ENCODE data around the gene ZNF354C. TPM values are rescaled to one million over a fixed set of nuclear protein-coding genes. Genes with fewer than 3 reads are reported as not detected.

ZNF354C gene
- polyA plus RNA-seq, 1 experiment = 2.0 TPM

DNA sequence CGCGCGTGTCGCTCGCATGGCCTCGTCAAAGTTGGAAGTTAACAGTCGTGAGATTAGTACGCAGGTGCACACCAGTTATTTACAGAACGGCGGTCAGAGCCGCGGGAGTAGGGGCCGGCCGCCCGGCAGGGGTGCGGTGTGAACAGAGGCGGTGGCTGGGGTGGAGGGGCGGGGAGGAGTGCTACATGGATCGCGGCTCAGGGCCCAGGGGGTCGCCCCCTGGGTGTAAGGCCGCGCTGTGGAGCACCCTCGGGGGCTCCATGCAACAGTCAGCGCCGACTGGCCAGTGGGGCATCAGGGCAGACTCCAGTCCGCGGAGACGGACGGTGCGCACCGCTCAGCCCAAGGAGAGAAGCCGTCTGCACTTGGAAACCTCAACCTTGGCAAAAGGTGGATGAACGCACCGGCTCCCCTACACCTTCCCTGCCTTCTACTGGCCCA lies 60.3 kb downstream of the ZNF354C start:
- no peak overlapping the region for H3K4me3 ChIP-seq (ENCODE audit: low read depth, low read length)
- no peaks in the 10 kb centered on the region for H3K27me3 ChIP-seq (ENCODE audit: control insufficient read depth, insufficient read depth, low read length)
- ChIA-PET CTCF (no interaction called here), POLR2A (no interaction called here)
- TF ChIP-seq, protein P1, sequence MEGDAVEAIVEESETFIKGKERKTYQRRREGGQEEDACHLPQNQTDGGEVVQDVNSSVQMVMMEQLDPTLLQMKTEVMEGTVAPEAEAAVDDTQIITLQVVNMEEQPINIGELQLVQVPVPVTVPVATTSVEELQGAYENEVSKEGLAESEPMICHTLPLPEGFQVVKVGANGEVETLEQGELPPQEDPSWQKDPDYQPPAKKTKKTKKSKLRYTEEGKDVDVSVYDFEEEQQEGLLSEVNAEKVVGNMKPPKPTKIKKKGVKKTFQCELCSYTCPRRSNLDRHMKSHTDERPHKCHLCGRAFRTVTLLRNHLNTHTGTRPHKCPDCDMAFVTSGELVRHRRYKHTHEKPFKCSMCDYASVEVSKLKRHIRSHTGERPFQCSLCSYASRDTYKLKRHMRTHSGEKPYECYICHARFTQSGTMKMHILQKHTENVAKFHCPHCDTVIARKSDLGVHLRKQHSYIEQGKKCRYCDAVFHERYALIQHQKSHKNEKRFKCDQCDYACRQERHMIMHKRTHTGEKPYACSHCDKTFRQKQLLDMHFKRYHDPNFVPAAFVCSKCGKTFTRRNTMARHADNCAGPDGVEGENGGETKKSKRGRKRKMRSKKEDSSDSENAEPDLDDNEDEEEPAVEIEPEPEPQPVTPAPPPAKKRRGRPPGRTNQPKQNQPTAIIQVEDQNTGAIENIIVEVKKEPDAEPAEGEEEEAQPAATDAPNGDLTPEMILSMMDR (IDR thresholded peaks at IDR 0.05; ENCODE audit: insufficient read depth, low read depth, low read length) = no peak
- peaks cover 36% of the 10 kb centered on the region for H3K36me3 ChIP-seq (ENCODE audit: control insufficient read depth, insufficient read depth, low read length)
- DNase-seq (ENCODE audit: low read depth) = no peak

GRCh38 chr5:179120951-179121666 lies 60.9 kb downstream of the ZNF354C start:
- CTCF ChIA-PET = no interaction called here
- POLR2A ChIA-PET = no interaction called here
- Histone ChIP-seq H3K4me3 (ENCODE audit: low read depth, low read length) (no peak overlapping the region), H3K36me3 (ENCODE audit: control insufficient read depth, insufficient read depth, low read length) (peaks cover 35% of the 10 kb centered on the region), H3K27me3 (ENCODE audit: control insufficient read depth, insufficient read depth, low read length) (no peaks in the 10 kb centered on the region)
- TF ChIP-seq, protein P1 (IDR thresholded peaks at IDR 0.05; ENCODE audit: insufficient read depth, low read depth, low read length) = no peak
- DNase-seq (ENCODE audit: low read depth) = no peak

- no peak for DNase-seq (ENCODE audit: low read depth)
- POLR2A ChIA-PET = no interaction called here
- TF ChIP-seq, protein P1 (IDR thresholded peaks at IDR 0.05; ENCODE audit: insufficient read depth, low read depth, low read length) = no peak
- Histone ChIP-seq H3K27me3 (ENCODE audit: control insufficient read depth, insufficient read depth, low read length) (no peaks in the 10 kb centered on the region), H3K4me3 (ENCODE audit: low read depth, low read length) (no peak overlapping the region), H3K36me3 (ENCODE audit: control insufficient read depth, insufficient read depth, low read length) (peaks cover 39% of the 10 kb centered on the region)
- CTCF ChIA-PET = no interaction called here
Observed at GRCh38 chr5:179121667-179122111, 61.5 kb downstream of the ZNF354C start.

DNA sequence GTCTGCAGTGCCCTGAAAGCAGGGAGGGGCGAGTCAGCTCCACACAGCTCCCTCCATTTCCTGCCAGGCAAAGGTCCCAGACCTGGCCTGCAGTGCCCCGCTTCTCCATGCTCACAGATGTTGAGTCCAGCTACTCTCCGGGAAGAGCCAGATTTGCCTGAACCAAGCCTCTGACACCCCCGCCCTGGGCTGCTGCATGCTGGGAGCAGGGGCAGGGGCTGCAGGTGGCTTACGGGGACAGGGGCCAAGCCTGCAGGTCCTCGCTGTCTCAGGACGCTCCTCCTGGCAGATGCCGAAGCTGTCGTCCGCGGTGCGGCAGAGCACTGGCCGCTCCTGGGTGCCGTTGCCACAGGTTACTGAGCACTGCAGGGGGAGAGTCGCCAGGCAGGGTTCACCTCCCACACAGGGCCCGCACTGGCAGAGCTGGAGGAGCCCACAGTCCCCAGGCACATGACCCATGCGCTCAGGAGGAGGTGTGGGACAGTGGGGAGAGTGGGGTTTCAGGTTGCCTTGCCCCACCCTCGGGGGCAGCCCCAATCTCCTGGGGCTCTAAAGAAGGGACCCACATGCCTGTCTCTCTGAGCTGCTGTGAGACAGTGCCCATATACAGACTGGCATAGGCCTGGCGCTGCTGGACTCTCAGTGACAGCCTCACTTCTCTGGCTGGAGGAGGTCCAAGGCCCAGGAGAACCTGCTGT lies 62.4 kb downstream of the ZNF354C start:
- peaks cover 44% of the 10 kb centered on the region for H3K36me3 ChIP-seq (ENCODE audit: control insufficient read depth, insufficient read depth, low read length)

GRCh38 chr5:179123109-179123426 lies 62.9 kb downstream of the ZNF354C start:
- Histone ChIP-seq H3K4me3 (ENCODE audit: low read depth, low read length) (no peak overlapping the region), H3K27me3 (ENCODE audit: control insufficient read depth, insufficient read depth, low read length) (no peaks in the 10 kb centered on the region), H3K36me3 (ENCODE audit: control insufficient read depth, insufficient read depth, low read length) (peaks cover 47% of the 10 kb centered on the region)
- DNase-seq (ENCODE audit: low read depth) = no peak
- POLR2A ChIA-PET = no interaction called here
- CTCF ChIA-PET = interaction anchor here (0.8 kb wide), 1 partner anchor 21 kb away, joined by 3 read pairs; no protein-coding TSS in a partner anchor
- TF ChIP-seq, protein P1 (IDR thresholded peaks at IDR 0.05; ENCODE audit: insufficient read depth, low read depth, low read length) = no peak

More for the DNA sequence above, 62.4 kb downstream of the ZNF354C start:
- no peak for DNase-seq (ENCODE audit: low read depth)
- ChIA-PET CTCF (interaction anchor here (0.8 kb wide), 1 partner anchor 22 kb away, joined by 3 read pairs; no protein-coding TSS in a partner anchor), POLR2A (no interaction called here)
- TF ChIP-seq, protein P1 (IDR thresholded peaks at IDR 0.05; ENCODE audit: insufficient read depth, low read depth, low read length) = no peak
- H3K27me3 ChIP-seq (ENCODE audit: control insufficient read depth, insufficient read depth, low read length) = no peaks in the 10 kb centered on the region
- no peak overlapping the region for H3K4me3 ChIP-seq (ENCODE audit: low read depth, low read length)

Measured in BJ (cell line).